Endometrial microvascular endothelial cells (primary cell): Measurements from ENCODE around the gene ACSF3. TPM values are rescaled to one million over a fixed set of nuclear protein-coding genes. Genes with fewer than 3 reads are reported as not detected.
"Not testable (repeated sequence)": the region's sequence is repeated elsewhere in the genome, so short reads cannot be mapped to it uniquely, and the experiment has no call there.

Experiments used
- in situ Hi-C: cut with HindIII; loops from 2 replicates; pipeline ENCODE4 v1.10.0; 2017; ENCODE audit warnings: low sequenced_read_pairs, low pct_unique_long_range_greater_than_20kb; ENCODE audit errors: inconsistent ontology term
- total RNA-seq: library from RNA; depleted of rRNA; stranded (reverse); fragments of >200 nt; gene quantifications from one replicate; pipeline ENCODE4 v1.2.3, GENCODE V29; 2015; ENCODE audit errors: inconsistent ontology term

Gene ACSF3
- total RNA-seq, 1 donor from 2014 or later, result 29.0 TPM

DNA sequence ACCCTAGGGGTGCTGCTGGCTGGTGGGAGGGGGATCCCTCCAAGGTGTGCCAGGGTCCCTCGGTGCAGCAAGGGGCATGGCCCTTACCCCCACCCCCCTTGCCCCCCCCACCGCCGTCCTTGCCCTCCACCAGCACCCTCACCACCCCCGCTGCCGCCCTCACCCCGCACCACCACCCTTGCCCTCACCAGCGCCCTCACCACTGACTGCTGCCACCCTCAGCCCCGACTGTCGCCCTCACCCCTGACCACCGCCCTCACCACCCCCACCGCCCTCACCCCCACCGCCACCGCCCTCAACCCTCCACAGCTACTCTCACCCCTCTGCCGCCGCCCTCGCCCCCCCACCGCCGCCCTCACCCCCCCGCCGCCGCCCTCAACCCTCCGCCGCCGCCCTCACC lies 23.1 kb upstream of the ACSF3 start:
- in situ Hi-C loops, result no loop called here

DNA sequence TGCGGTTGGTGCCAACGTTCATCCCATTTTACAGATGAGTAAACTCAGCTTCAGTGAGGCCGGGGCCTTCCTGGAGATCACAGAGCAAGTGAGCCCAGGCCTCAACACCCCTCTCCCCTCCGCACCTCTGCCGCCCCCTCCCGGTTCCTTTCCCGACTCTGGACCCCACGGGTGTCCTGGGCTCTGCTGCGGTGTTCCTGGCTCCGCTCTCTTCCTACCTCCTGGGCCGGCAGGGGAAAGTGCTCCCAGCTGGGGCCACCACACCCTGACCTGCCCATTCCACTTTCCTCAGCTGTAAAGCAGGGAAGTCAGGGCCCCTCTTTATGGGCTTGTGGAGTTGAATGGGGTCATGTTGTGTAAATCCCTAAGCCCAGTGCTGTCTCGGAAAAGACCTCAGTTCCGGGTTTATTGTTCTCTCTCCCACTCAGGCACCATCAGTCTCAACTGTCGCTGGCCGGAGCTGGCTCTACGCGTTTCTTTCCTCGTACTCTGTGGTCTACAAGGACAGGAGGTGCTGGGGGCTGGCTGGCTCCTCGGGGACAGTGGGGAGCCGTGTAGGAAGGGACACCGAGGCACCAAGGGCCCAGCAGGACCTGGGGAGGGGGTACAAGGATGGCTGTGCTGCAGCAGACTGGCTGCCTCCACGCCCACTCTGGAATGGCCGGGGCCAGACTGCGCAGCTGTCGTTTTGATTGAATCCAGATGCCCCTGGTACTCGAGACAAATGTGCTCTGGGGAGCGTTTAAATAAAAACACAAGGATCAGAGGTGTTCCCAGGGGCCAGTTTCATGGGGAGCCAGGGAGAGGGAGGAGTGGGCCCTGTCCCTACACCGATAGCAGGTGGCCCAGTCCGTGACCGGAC lies 21.7 kb upstream of the ACSF3 start:
- in situ Hi-C loops, result no loop called here

DNA sequence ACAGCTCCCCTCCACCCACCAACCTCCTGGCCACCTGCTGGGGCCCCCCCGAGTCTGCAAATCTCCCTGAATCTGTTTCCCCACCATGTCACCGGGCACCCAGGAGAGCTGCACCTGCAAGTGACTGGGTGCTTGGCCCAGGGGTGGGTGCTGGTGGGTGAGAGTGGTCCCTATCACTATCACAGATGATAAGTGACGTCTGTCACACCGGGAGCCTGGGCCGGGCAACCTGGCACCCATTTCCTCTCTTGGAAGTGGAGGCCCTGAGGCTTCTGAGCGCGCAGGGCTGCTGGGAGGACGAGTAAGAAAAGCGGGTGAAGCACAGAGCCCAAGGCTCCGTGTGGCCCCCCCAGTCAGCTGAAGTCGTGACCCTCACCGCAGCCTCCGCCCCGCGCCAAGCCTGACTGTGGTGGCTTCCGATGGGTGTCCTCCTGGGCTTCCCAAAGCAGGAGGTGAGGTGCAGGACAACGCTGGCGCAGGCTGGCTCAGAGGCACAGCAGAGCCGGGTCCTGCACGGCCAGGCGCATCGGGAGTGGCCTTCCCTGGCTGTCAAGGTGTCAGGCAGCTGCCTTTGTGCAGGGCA lies 21.0 kb upstream of the ACSF3 start:
- in situ Hi-C loops, result no loop called here

DNA sequence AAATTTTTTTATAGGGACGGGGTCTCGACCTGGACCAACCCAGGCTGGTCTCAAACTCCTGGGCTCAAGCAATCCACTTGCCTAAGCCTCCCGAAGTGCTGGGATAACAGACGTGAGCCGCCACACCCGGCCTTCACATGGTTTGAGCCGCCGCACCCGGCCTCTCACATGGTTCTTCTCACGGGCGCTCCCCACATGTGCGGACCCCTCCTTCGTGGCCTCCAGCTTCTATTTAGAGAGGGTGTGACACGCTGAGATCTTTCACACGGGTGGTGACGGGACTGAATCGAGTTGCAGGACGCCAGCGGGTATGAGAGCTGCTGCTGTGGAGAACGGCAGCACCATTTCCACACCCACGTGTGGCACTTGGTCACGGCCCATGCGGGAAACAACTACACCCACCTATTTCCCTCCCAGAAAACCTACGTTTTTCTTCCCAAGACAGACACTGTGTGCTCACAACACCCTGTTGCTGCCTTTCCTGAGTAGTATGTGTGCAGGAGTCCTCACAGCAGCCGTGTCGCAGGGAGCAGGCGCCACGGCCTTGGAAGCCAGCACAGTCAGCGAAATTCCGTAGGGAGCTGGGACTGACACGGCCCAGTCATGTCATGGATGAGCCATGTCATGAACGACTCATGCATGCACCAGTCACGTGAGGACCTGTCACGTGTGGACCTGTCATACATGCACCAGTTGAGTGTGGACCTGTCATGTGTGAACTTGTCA lies 20.1 kb upstream of the ACSF3 start:
- in situ Hi-C loops, result no loop called here

DNA sequence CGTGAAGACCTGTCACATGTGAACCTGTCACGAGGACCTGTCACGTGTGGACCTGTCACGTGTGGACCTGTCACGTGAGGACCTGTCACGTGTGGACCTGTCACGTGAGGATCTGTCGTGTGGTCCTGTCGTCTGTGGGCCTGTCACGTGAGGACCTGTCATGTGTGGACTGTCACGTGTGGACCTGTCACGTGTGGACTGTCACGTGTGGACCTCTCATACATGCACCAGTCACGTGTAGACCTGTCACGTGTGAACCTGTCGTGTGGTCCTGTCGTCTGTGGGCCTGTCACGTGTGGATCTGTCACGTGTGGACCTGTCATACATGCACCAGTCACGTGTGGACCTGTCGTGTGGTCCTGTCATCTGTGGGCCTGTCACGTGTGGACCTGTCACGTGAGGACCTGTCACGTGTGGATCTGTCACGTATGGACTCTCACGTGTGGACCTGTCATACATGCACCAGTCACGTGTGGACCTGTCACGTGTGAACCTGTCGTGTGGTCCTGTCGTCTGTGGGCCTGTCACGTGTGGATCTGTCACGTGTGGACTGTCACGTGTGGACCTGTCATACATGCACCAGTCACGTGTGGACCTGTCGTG lies 19.5 kb upstream of the ACSF3 start:
- in situ Hi-C loops, result not testable (repeated sequence)

DNA sequence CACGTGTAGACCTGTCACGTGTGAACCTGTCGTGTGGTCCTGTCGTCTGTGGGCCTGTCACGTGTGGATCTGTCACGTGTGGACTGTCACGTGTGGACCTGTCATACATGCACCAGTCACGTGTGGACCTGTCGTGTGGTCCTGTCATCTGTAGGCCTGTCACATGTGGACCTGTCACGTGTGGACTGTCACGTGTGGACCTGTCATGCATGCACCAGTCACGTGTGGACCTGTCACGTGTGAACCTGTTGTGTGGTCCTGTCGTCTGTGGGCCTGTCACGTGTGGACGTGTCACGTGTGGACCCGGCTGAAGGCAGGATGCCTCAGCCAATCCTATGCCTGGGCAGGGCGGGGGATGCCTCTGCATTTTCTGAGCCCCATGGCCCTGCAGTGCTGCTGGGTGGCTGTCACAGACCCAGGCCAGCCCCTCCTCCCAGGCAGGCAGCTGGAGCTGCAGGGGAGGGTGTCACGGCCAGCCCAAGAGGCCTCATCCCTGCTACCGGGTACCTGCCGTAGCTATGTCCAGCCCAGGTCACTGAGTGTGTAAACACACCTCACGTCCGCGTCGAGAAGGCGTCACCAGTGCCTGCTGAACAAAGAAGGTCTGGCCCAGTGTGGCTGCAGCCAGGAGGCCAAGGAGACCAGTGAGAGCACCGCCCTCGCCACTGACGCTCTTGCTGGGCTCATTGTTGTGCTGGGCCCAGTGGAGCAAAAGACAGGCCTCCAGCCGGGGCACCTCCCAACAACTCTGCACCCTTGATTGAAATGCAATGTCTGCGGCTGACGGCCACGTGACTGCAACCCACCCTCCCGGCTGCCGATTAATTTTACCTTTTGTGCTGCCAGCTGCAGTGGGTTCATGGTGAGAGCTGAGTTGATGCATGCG lies 18.6 kb upstream of the ACSF3 start:
- in situ Hi-C loops, result no loop called here

DNA sequence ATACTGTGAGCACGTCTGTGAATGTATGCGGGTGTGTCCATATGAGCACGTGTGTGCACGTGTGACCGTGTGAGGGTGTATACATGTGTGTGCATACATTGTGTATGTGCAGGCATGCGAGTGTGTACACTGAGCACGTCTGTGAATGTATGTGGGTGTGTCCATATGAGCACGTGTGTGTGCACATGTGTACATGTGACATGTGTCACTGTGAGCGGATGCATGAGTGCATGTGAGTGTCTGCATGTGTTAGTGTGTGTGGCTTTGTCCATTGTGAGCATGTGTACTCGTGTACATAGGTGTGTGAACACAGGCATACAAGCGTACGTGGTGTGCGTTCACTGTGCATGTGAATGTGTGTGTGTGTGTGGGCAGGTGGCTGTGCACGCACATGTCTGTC lies 17.5 kb upstream of the ACSF3 start:
- in situ Hi-C loops, result no loop called here

DNA sequence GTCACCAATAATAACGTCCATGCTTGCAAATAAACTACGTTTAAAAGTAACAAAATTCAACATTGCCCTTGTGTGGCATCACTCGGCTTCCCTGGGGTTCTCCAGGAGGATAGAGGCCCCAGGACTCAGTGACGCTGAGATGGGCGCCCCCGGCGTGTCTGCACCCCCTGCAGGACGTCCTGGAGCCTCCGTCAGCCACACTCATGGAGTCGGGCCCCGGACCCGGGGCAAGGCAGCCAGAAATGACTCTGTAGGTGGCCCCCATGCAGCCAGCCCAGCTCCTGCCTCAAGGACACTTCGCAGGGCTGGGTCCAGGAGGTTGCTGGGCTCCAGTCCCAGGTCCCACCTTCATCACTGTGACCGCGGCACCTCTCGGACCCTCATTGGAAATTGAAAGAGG lies 16.6 kb upstream of the ACSF3 start:
- in situ Hi-C loops, result no loop called here

DNA sequence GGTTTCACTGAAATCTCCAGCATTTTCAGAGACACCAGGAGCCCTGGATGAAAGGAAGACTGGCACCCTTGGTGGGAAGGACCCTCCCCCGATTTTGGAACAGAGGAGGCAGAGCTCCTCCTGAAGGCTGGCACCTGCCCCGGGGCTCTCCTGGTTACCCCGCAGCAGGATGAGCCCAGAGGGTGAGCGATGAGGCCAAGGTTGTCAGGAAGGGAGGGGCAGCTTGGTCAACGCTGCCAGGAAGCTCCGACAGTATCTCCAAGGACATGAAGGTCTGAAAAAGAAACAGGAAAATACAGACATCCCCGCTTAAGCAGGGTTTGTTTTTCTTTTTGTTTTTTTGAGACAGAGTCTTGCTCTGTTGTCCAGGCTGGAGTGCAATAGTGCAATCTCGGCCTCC lies 15.5 kb upstream of the ACSF3 start:
- in situ Hi-C loops, result no loop called here

DNA sequence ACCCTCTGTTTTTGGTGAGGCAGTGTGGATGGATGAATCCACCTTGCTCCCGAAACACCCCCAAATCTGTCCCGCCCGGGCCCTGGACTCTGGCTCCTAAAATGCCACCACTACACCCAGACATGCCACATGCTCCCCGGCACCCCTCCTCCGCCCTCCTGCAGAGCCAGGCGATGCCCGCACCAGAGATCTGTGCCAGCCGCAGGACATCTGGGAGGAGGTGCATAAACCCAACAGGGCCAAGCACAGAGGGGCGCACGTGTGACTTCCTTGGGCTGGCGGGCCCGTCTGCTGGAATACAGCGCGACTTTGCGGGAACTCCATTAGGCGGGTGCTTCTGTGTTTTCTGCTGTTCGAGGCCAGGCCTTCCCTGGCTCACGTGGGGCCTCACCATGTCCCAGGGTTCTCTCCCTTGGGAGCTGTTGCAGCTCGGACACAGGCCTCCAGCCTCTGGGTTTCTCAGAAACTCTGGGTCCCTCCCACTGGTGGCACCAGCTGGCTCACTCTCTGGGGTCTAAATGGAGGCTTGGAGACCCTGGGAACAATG lies 14.1 kb upstream of the ACSF3 start:
- in situ Hi-C loops, result no loop called here

DNA sequence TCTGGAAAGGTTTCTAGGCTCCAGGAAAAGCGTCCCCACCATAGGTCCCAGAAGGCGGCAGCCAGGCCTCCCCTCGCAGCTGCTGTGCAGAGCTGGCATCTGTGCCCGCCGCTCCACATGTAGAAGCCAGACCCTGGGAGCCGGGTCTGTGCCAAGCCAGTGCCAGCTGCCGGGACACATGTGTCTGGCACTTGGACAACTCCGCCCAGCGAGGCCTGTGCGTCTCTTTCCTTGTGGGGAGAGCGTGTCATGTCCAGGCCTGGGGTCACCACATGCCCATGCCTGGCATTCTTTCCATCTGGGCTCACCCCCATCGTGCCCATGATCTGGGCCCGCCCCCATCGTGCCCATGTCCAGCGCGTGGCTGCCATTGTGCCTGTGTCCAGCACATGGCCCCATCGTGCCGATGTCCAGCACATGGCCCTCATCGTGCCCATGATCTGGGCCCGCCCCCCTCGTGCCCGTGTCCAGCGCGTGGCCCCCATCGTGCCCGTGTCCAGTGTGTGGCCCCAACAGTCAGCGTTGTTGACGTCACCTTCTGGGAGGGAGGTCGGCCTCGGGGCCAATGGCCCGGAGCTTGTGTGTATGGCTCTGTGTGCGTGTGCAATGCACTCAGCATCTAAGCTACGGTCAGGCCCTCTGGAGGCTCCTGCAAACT lies 13.3 kb upstream of the ACSF3 start:
- in situ Hi-C loops, result no loop called here

DNA sequence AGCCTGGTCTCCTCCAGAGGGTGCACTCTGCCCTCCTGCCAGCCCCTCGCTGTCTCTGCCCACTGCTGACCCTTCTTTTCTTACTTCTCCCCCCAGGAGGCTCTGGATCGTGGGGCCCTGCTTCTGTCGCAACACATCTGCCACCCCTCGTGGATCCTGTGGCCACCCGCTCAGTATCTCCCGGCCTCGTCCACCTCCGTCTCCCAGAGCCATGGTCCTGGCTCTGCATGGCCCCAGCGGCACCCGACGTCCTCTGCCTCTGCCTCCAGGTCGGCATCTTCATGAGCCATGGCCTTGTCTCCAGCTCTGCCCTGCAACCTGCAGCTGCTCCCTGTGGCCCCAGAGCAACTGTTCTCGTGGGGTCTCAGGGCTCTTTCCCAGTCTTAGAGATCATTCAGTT lies 12.1 kb upstream of the ACSF3 start:
- in situ Hi-C loops, result no loop called here

DNA sequence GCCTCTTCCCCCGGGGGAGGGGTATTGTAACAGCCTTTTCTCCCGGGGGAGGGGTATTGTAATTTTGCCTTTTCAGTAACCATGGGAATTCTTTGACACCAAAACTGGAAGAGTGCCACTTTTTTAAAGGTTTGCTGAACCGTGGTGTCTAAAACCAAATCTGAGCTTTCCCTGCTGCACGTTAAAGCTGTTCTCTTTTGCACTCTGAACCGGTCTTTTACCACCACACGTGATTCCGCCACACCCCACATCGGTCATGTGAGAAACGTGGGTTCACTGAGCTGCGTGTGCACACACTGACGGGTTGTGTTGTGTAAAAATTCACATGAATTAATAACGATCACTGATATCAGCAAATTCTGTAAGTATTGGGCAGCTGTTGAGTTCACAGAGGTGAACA lies 9.2 kb upstream of the ACSF3 start:
- in situ Hi-C loops, result no loop called here

DNA sequence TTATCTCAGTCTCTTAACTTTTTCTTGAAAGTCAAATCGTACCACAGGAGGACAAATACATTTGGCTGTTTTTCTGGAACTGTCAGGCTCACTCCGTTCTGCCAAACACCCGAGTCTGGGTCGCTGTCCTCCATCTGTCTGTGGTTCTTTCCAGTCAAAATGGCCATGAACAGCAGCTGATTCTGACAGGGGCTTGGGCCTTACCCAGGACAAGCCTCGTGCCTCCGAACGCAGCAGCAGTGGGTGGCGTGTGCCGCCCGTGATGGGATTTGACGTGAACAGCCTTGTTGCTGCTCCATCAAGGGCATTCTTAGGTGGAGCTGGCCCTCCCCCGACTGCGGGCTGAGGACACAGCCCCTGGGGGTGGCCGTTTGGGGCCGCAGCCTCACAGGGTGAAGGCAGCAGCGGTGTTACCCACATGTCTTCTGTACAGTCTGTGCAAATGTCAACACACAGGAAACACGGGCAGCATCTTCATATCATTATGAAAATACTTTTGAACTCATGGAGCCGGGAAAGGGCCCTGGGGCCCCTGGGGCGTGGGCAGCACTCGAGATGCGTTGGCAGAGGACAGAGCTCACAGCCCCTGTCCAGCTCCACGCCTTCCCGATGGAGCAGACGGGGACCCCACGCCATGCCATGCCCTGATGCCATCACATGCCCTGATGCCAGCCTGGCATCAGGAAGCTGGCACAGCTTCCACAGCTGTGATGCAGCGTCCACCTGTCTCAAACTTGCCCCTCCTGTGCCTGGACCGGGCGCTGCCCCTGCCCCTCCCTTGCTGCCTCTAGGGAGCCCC lies 8.6 kb upstream of the ACSF3 start:
- in situ Hi-C loops, result no loop called here

DNA sequence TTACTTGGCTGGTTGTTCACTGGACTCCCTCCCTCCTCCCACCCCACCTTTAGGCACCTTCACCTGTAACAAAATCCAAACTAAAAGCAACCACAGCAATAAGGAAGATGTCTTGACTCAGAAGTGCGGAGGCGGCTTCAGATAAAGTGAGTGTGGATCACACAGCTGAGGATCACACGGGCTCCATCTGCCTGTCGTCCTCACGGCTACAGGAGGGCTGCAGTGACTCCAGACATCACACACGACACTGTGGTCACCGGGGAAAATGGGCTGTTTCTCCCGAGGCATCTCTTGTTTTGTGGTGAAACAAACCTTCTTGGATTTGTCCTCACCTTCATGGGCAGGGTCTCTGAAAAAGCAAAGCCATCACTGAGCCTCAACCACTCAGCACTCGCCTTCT lies 7.9 kb upstream of the ACSF3 start:
- in situ Hi-C loops, result no loop called here

DNA sequence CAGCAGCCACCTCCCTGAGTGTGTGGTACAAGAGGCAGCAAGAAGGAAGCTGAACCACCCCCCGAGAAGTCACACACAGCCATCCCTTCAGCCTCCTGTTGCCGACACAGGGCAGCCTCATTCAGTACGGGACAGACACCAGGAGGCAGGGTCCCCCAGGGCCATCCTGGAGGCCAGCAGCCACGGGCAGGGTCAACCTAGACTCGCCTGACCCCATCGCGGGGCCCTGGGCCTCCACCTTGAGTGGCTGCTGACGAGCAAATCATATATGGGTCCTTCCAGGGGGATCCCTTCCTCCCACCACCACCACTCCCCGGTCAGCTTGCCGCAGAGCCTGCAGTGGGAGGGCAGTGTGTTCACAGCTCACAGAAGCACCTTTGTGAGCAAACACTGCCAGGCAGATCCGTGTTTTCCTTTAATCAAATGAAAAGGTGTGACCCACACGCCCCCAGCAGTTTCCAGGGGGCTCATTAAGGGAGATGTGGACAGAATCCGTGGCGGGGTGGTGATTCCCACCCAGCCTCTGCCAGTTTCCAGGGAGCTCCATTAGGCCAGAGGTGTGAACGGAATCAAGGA lies 5.6 kb upstream of the ACSF3 start:
- in situ Hi-C loops, result no loop called here

DNA sequence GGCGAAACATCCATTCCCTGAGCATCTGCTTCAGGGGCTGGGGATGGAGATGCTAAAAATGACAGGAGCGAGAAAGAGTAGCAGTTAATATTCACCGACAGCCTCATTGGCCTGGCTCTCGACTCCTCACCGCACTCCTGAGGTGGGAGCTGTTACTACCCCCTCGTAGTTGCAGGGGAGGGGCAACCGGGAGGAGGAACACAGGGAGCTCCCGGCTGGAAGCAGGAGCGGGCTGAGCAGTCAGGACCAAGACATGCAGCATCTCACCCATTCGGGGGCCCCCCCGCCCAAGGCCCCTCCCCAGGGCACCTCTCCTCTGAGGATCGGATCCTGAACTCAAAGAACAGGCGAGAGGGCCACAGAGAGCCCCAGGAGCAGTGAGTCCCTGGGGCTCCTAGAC lies 4.5 kb upstream of the ACSF3 start:
- in situ Hi-C loops, result no loop called here
